Measurements from ENCODE around the gene RER1. TPM values are rescaled to one million over a fixed set of nuclear protein-coding genes. Genes with fewer than 3 reads are reported as not detected.

RER1 gene
- total RNA-seq, 1 donor from 2014 or later = 93.0 TPM

DNA sequence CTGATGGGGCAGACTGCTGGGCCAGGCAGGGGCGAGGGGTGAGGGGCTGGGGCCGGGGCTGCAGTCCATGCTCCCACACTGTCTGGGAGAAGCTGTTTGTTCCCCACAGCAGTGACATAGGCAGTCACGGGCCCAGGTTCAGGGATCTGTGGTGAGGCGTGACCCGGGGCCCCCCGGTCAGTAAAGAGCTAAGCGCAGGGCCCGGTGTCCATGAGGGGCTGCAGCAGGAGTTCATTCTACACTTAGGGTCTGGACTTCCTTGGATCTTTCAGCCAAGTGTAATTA, 16.3 kb downstream of the RER1 start:
- no peak for DNase-seq
- TF ChIP-seq, protein P1, sequence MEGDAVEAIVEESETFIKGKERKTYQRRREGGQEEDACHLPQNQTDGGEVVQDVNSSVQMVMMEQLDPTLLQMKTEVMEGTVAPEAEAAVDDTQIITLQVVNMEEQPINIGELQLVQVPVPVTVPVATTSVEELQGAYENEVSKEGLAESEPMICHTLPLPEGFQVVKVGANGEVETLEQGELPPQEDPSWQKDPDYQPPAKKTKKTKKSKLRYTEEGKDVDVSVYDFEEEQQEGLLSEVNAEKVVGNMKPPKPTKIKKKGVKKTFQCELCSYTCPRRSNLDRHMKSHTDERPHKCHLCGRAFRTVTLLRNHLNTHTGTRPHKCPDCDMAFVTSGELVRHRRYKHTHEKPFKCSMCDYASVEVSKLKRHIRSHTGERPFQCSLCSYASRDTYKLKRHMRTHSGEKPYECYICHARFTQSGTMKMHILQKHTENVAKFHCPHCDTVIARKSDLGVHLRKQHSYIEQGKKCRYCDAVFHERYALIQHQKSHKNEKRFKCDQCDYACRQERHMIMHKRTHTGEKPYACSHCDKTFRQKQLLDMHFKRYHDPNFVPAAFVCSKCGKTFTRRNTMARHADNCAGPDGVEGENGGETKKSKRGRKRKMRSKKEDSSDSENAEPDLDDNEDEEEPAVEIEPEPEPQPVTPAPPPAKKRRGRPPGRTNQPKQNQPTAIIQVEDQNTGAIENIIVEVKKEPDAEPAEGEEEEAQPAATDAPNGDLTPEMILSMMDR (IDR thresholded peaks at IDR 0.05; ENCODE audit: partially characterized antibody, unreplicated experiment) = no peak
- Mint-ChIP-seq H3K27ac (ENCODE audit: unreplicated experiment) (no peak overlapping the region), H3K4me3 (ENCODE audit: unreplicated experiment) (no peak overlapping the region), H3K9me3 (ENCODE audit: unreplicated experiment) (peaks cover 2% of the 10 kb centered on the region), H3K4me1 (ENCODE audit: low read depth, unreplicated experiment) (peaks cover 3% of the 10 kb centered on the region), H3K27me3 (ENCODE audit: unreplicated experiment) (peaks cover 18% of the 10 kb centered on the region), H3K36me3 (ENCODE audit: unreplicated experiment) (no peaks in the 10 kb centered on the region)

DNA sequence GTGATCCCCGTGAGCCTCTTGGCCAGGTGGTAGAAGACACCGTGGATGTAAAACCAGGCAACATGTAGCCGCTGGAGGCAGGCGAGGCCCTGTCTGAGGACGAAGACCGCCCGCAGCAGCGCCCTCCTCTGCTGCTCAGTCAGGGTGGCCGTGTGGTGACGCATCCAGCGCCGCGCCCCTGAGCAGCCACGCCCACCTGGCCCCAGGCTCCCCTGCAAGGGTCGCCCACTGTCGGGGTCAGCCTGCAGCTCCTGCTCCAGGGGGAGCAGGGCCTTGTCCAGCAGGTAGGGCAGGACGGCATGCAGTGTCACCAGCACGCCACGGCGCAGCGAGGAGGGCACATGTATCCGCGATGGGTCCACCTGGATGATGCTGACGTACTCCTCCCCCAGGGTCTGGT, 16.8 kb downstream of the RER1 start:
- Mint-ChIP-seq H3K27ac (ENCODE audit: unreplicated experiment) (no peak overlapping the region), H3K4me1 (ENCODE audit: low read depth, unreplicated experiment) (peaks cover 3% of the 10 kb centered on the region), H3K27me3 (ENCODE audit: unreplicated experiment) (peaks cover 18% of the 10 kb centered on the region), H3K4me3 (ENCODE audit: unreplicated experiment) (no peak overlapping the region), H3K9me3 (ENCODE audit: unreplicated experiment) (peaks cover 2% of the 10 kb centered on the region), H3K36me3 (ENCODE audit: unreplicated experiment) (no peaks in the 10 kb centered on the region)
- TF ChIP-seq, protein P1 (IDR thresholded peaks at IDR 0.05; ENCODE audit: partially characterized antibody, unreplicated experiment) = no peak
- no peak for DNase-seq

DNA sequence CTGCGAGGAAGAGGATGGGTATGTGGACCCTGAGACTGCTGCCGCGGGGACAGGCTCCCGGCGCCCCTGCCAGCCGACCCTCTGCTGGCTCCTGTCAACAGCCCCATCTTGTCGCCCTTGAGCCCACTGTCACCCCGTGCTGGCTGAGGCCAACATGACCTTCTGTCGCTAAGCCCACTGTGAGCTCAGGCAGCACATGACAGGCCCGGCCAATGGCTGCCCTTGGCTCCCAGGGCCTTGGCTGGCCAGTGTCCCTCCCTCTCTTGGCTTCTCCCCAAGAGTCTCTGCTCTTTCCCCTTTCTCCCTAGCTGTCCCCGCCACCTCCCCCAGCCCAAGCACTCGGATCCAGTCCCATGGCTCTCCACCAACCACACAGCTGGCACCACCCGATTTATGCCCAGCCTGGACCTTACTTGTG, 17.2 kb downstream of the RER1 start:
- Mint-ChIP-seq H3K4me3 (ENCODE audit: unreplicated experiment) (no peak overlapping the region), H3K4me1 (ENCODE audit: low read depth, unreplicated experiment) (peaks cover 3% of the 10 kb centered on the region), H3K27me3 (ENCODE audit: unreplicated experiment) (peaks cover 18% of the 10 kb centered on the region), H3K9me3 (ENCODE audit: unreplicated experiment) (peaks cover 2% of the 10 kb centered on the region), H3K27ac (ENCODE audit: unreplicated experiment) (no peak overlapping the region), H3K36me3 (ENCODE audit: unreplicated experiment) (no peaks in the 10 kb centered on the region)
- DNase-seq = no peak
- TF ChIP-seq, protein P1 (IDR thresholded peaks at IDR 0.05; ENCODE audit: partially characterized antibody, unreplicated experiment) = no peak

DNA sequence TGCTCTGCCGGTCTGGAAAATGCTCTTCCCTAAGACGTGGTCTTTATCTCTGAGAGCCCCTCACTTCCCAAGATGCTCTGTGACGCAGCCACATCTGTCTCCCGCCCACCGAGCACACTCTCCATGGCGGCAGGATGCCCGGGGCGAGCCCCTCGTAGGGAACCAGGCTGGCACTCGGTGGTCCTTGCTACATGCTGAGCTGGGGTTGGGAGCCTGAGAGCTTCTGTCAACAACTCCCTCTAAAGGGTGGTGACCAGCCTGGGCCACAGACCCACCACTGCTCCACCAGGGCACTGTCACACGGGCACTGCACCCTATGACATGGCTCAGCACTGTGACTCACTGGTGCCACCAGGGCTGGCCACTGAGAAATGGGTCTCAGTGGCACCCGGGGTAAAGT, 18.1 kb downstream of the RER1 start:
- H3K4me3 Mint-ChIP-seq (ENCODE audit: unreplicated experiment) = no peak overlapping the region
- peaks cover 2% of the 10 kb centered on the region for H3K9me3 Mint-ChIP-seq (ENCODE audit: unreplicated experiment)
- H3K27ac Mint-ChIP-seq (ENCODE audit: unreplicated experiment) = no peak overlapping the region
- H3K36me3 Mint-ChIP-seq (ENCODE audit: unreplicated experiment) = no peaks in the 10 kb centered on the region
- TF ChIP-seq, protein P1 (IDR thresholded peaks at IDR 0.05; ENCODE audit: partially characterized antibody, unreplicated experiment) = no peak
- no peak for DNase-seq
- peaks cover 18% of the 10 kb centered on the region for H3K27me3 Mint-ChIP-seq (ENCODE audit: unreplicated experiment)
- peaks cover 10% of the 10 kb centered on the region for H3K4me1 Mint-ChIP-seq (ENCODE audit: low read depth, unreplicated experiment)

DNA sequence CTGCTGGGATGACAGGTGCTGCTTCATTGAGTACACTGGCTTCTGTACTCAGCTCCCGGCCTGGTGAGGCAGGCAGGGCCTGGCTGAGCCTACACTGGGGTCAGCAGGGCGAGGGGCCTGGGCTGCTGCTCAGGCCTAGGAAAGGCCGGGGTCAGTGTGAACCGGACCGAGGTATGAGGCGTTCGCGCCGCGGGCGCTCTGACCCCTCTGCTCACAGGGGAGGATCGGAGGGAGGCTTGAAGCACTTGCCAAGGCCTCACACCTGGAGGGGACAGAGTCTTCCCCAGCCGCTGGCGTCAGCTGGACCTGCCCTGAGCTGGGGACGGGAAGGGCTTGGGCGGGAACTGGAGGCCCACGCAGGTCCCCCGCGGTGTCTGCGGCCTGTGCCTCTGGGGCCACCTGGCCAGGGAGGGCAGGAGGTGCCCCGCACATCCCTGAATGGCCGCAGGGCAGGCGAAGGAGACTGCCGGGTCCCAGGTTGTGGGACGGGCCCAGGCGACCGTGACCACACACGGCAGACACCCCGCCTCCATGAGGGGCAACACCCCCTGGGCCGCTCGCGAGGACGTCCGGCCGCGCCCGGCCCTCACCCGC, 20.3 kb downstream of the RER1 start:
- Mint-ChIP-seq H3K4me3 (ENCODE audit: unreplicated experiment) (peak overlapping the region; percentile 82), H3K36me3 (ENCODE audit: unreplicated experiment) (no peaks in the 10 kb centered on the region), H3K27me3 (ENCODE audit: unreplicated experiment) (peaks cover 19% of the 10 kb centered on the region), H3K9me3 (ENCODE audit: unreplicated experiment) (peaks cover 3% of the 10 kb centered on the region), H3K27ac (ENCODE audit: unreplicated experiment) (no peak overlapping the region), H3K4me1 (ENCODE audit: low read depth, unreplicated experiment) (peaks cover 13% of the 10 kb centered on the region)
- TF ChIP-seq, protein P1 (IDR thresholded peaks at IDR 0.05; ENCODE audit: partially characterized antibody, unreplicated experiment) = no peak
- DNase-seq = no peak

Data from glutamatergic neuron (in vitro differentiated cells).